Naive thymus-derived CD4-positive, alpha-beta T cell (primary cell): ENCODE data around the gene CABCOCO1. TPM values are rescaled to one million over a fixed set of nuclear protein-coding genes. Genes with fewer than 3 reads are reported as not detected.
"Not testable (repeated sequence)": the region's sequence is repeated elsewhere in the genome, so short reads cannot be mapped to it uniquely, and the experiment has no call there.

Experiments used
- ATAC-seq: fragments of 150-1000 bp; cut with Tn5 transposase; 2 replicates; pipeline ENCODE4 v1.10.0; 2021; ENCODE audit warnings: mild to moderate bottlenecking, moderate library complexity
- CTCF ChIA-PET: fragments of 350-600 bp; sonication (Branson Sonifier 250); formaldehyde crosslinking; loops from one replicate; lab custom pipeline; 2021; ENCODE audit warnings: antibody characterized with exemption; lab: Charles Lee
- POLR2A ChIA-PET: fragments of 350-600 bp; sonication (Branson Sonifier 250); formaldehyde crosslinking; loops from one replicate; lab custom pipeline; 2021; ENCODE audit warnings: antibody characterized with exemption, inconsistent platforms; lab: Charles Lee
- DNase-seq, 9 donors: peaks; one replicate each; pipeline versions ENCODE4 v3.0.0 to v3.0.0-alpha.2; 2020 to 2022; ENCODE audit warnings: mixed read lengths in 1 of 9
- H3K27ac ChIP-seq: one replicate; pipeline ENCODE4 v1.7.0; 2013; ENCODE audit warnings: mild to moderate bottlenecking, low read depth, low read length, moderate library complexity
- H3K27me3 ChIP-seq, 2 donors: one replicate each; pipeline ENCODE4 v1.7.0; 2013; ENCODE audit warnings: low read length in 2 of 2, mild to moderate bottlenecking in 2 of 2, moderate library complexity in 2 of 2; ENCODE audit not compliant: control insufficient read depth in 2 of 2, insufficient read depth in 2 of 2
- H3K36me3 ChIP-seq, 3 experiments: 1 replicate in 2 of 3; 2 replicates in 1 of 3; pipeline ENCODE4 v1.7.0; 2013; ENCODE audit warnings: low read length in 3 of 3, mild to moderate bottlenecking in 3 of 3, moderate library complexity in 1 of 3; ENCODE audit not compliant: insufficient read depth in 3 of 3, control insufficient read depth in 2 of 3
- H3K4me1 ChIP-seq, 2 donors: one replicate each; pipeline ENCODE4 v1.7.0; 2013; ENCODE audit warnings: low read length in 2 of 2, mild to moderate bottlenecking in 2 of 2, moderate library complexity in 1 of 2; ENCODE audit not compliant: control insufficient read depth in 2 of 2, insufficient read depth in 2 of 2
- H3K4me3 ChIP-seq: 2 replicates; pipeline ENCODE4 v1.7.0; 2013; ENCODE audit warnings: mild to moderate bottlenecking, low read length
- H3K9me3 ChIP-seq, 3 experiments: 1 replicate in 2 of 3; 2 replicates in 1 of 3; pipeline ENCODE4 v1.7.0; 2013; ENCODE audit warnings: low read length in 3 of 3; ENCODE audit not compliant: control insufficient read depth in 2 of 3
- H3K27ac Mint-ChIP-seq, 9 donors: one replicate each; pipeline ENCODE4 v1.8.0; 2020 to 2022; ENCODE audit warnings: mixed read lengths in 9 of 9, mild to moderate bottlenecking in 8 of 9, moderate library complexity in 5 of 9, inconsistent platforms in 2 of 9
- H3K27me3 Mint-ChIP-seq, 5 donors: one replicate each; pipeline ENCODE4 v1.8.0; 2021 to 2022; ENCODE audit warnings: mixed read lengths in 5 of 5, mild to moderate bottlenecking in 1 of 5
- H3K36me3 Mint-ChIP-seq, 5 donors: one replicate each; pipeline ENCODE4 v1.8.0; 2020 to 2022; ENCODE audit warnings: mixed read lengths in 5 of 5, mild to moderate bottlenecking in 3 of 5, inconsistent platforms in 1 of 5
- H3K4me1 Mint-ChIP-seq, 7 donors: one replicate each; pipeline ENCODE4 v1.8.0; 2020 to 2022; ENCODE audit warnings: mixed read lengths in 7 of 7, mild to moderate bottlenecking in 3 of 7, inconsistent platforms in 1 of 7
- H3K4me3 Mint-ChIP-seq, 10 donors: one replicate each; pipeline ENCODE4 v1.8.0; 2020 to 2022; ENCODE audit warnings: mild to moderate bottlenecking in 10 of 10, mixed read lengths in 10 of 10, moderate library complexity in 6 of 10, inconsistent platforms in 2 of 10
- H3K9me3 Mint-ChIP-seq, 11 donors: one replicate each; pipeline ENCODE4 v1.8.0; 2020 to 2022; ENCODE audit warnings: mixed read lengths in 11 of 11, mild to moderate bottlenecking in 4 of 11, inconsistent platforms in 1 of 11, moderate library complexity in 1 of 11
- intact Hi-C, 2 donors: fragments of 100-400 bp; cut with micrococcal nuclease; formaldehyde crosslinking; loops; one replicate each; pipeline ENCODE4 v1.15.1; 2023
- polyA plus RNA-seq, 2 donors: library from polyadenylated mRNA; unstranded; fragments of 300-500 nt; fragmentation: Illumina TruSeq; gene quantifications; one replicate each; pipeline ENCODE4 v1.2.3, GENCODE V29; 2021
- total RNA-seq, 6 experiments: library from RNA in 5 of 6; stranded (reverse) in 5 of 6; gene quantifications; 1 replicate in 5 of 6; 2 replicates in 1 of 6; pipeline ENCODE4 v1.2.3 and lab custom pipeline; 2021 to 2026

Gene CABCOCO1
- total and polyA plus RNA-seq, 7 experiments from 2014 or later = not detected

- Mint-ChIP-seq H3K9me3 (peaks cover 0 to 6% (median 0%) of the 10 kb centered on the region in 11 donors), H3K4me1 (no peaks in the 10 kb centered on the region), H3K27me3 (peaks cover 3 to 30% (median 23%) of the 10 kb centered on the region in 5 donors), H3K36me3 (peaks cover 0 to 5% (median 0%) of the 10 kb centered on the region in 5 donors), H3K4me3 (no peak overlapping the region), H3K27ac (peak overlapping the region in 1 of 9 donors; percentile 46)
- ChIA-PET CTCF (interaction anchor here (0.6 kb wide), 1 partner anchor 653 kb away, joined by 3 read pairs; no protein-coding TSS in a partner anchor), POLR2A (no interaction called here)
- H3K4me1 ChIP-seq = no peaks in the 10 kb centered on the region
- ATAC-seq (no peak), DNase-seq (no peak)
- no peaks in the 10 kb centered on the region for H3K27me3 ChIP-seq
- H3K4me3 ChIP-seq = no peak overlapping the region
- H3K9me3 ChIP-seq = no peaks in the 10 kb centered on the region
- H3K27ac ChIP-seq = no peak overlapping the region
- intact Hi-C loops = no loop called here
- no peaks in the 10 kb centered on the region for H3K36me3 ChIP-seq
Observed at GRCh38 chr10:61721431-61721830, 58.7 kb downstream of the CABCOCO1 start.

- H3K36me3 Mint-ChIP-seq = not testable (repeated sequence)
Observed at GRCh38 chr10:61725221-61725620, 62.5 kb downstream of the CABCOCO1 start.

DNA sequence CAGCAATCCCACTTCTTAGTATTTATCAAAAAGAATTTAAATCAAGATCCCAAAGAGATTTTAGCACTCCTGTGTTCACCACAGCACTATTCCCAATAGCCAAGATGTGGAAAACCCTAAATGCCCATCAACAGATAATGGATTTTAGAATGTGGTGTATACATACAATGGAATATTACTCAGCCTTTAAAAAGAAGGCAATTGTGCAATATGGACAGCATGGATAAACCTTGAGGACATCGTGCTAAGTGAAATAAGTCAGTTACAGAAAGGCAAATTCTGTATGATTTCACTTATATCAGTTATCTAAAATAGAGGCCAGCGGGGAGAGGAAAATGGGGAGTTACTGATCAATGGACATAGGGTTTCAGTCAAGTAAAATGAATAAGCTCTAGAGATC lies 66.9 kb downstream of the CABCOCO1 start:
- ChIA-PET POLR2A (no interaction called here), CTCF (no interaction called here)
- intact Hi-C loops = no loop called here
- ATAC-seq (no peak), DNase-seq (no peak)
- H3K27me3 ChIP-seq = no peaks in the 10 kb centered on the region
- H3K36me3 Mint-ChIP-seq = no peaks in the 10 kb centered on the region
- H3K9me3 Mint-ChIP-seq = peaks cover 0 to 3% (median 0%) of the 10 kb centered on the region in 11 donors
- no peak overlapping the region for H3K4me3 Mint-ChIP-seq
- H3K4me1 Mint-ChIP-seq = no peaks in the 10 kb centered on the region
- no peaks in the 10 kb centered on the region for H3K4me1 ChIP-seq
- H3K27me3 Mint-ChIP-seq = peaks cover 22 to 45% (median 31%) of the 10 kb centered on the region in 5 donors
- H3K36me3 ChIP-seq = no peaks in the 10 kb centered on the region
- no peak overlapping the region for H3K27ac ChIP-seq
- H3K4me3 ChIP-seq = no peak overlapping the region
- no peak overlapping the region for H3K27ac Mint-ChIP-seq
- no peaks in the 10 kb centered on the region for H3K9me3 ChIP-seq

More at GRCh38 chr10:61725221-61725620, 62.5 kb downstream of the CABCOCO1 start:
- peaks cover 20 to 36% (median 27%) of the 10 kb centered on the region in 5 donors for H3K27me3 Mint-ChIP-seq
- H3K9me3 Mint-ChIP-seq, H3K36me3 ChIP-seq, H3K27ac ChIP-seq, H3K9me3 ChIP-seq, H3K4me3 Mint-ChIP-seq, CTCF ChIA-PET, H3K27ac Mint-ChIP-seq, H3K4me1 Mint-ChIP-seq, POLR2A ChIA-PET, H3K4me1 ChIP-seq, ATAC-seq, H3K27me3 ChIP-seq, H3K4me3 ChIP-seq, intact Hi-C loops, DNase-seq: not testable (repeated sequence)

DNA sequence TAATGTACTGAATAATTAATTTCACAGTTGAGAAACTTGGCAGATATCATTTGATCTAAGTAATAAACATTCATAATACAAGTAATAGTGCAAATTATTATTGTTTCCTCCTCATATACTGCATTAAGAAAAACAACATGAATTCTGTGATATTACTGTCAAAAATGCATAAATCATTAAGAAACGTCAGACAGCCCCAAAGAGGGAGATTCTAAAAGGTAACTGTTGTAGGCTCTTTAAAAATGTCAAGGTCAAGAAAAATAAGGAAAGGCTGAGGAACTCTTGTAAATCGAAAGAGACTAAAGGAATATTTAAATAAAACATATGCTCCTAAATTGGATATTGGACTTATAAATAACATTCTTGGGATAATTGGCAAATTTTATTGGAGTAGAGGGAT lies 67.9 kb downstream of the CABCOCO1 start:
- POLR2A ChIA-PET = no interaction called here
- intact Hi-C loops = loop anchor here in 1 of 2 donors (5.0 kb wide), 1 partner anchor 913 kb away; no protein-coding TSS in a partner anchor

DNA sequence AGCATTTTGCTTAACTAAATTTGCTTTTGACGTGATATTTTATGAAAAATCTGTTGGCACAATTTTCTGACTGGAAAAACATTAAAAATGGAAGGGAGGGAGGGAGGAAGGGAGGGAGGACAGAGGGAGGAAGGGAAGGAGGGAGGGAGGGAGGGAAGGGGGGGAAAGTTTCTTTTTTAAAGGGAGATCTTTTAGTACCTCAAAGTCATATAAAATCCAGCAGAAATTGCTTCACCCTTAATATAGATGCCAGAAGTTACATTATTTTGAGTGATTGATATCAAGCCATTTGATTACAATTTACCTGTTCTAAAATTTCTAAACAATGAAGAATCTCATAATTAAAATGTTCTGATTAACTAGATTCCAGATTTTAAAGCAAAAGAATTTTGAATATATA lies 68.9 kb downstream of the CABCOCO1 start:
- H3K36me3 Mint-ChIP-seq = no peaks in the 10 kb centered on the region
- ATAC-seq (no peak), DNase-seq (no peak)
- H3K4me1 ChIP-seq = no peaks in the 10 kb centered on the region
- H3K4me3 ChIP-seq = no peak overlapping the region
- H3K36me3 ChIP-seq = no peaks in the 10 kb centered on the region
- H3K27me3 Mint-ChIP-seq = peaks cover 18 to 62% (median 35%) of the 10 kb centered on the region in 5 donors
- POLR2A ChIA-PET = no interaction called here
- H3K9me3 Mint-ChIP-seq = no peaks in the 10 kb centered on the region
- CTCF ChIA-PET = no interaction called here
- no peak overlapping the region for H3K27ac ChIP-seq
- H3K4me1 Mint-ChIP-seq = no peaks in the 10 kb centered on the region
- H3K4me3 Mint-ChIP-seq = no peak overlapping the region
- H3K27me3 ChIP-seq = no peaks in the 10 kb centered on the region
- no peak overlapping the region for H3K27ac Mint-ChIP-seq
- intact Hi-C loops = loop anchor here (2.0 to 5.0 kb wide), 3 partner anchors 591 to 915 kb away; no protein-coding TSS in a partner anchor
- H3K9me3 ChIP-seq = no peaks in the 10 kb centered on the region

More for the DNA sequence above, 67.9 kb downstream of the CABCOCO1 start:
- no peaks in the 10 kb centered on the region for H3K27me3 ChIP-seq
- Mint-ChIP-seq H3K9me3 (no peaks in the 10 kb centered on the region), H3K4me3 (no peak overlapping the region), H3K27me3 (peaks cover 18 to 53% (median 31%) of the 10 kb centered on the region in 5 donors), H3K27ac (no peak overlapping the region), H3K36me3 (no peaks in the 10 kb centered on the region), H3K4me1 (no peaks in the 10 kb centered on the region)
- H3K4me3 ChIP-seq = no peak overlapping the region
- no peaks in the 10 kb centered on the region for H3K36me3 ChIP-seq
- ATAC-seq (no peak), DNase-seq (no peak)
- H3K4me1 ChIP-seq = no peaks in the 10 kb centered on the region
- CTCF ChIA-PET = no interaction called here
- no peak overlapping the region for H3K27ac ChIP-seq
- H3K9me3 ChIP-seq = no peaks in the 10 kb centered on the region

DNA sequence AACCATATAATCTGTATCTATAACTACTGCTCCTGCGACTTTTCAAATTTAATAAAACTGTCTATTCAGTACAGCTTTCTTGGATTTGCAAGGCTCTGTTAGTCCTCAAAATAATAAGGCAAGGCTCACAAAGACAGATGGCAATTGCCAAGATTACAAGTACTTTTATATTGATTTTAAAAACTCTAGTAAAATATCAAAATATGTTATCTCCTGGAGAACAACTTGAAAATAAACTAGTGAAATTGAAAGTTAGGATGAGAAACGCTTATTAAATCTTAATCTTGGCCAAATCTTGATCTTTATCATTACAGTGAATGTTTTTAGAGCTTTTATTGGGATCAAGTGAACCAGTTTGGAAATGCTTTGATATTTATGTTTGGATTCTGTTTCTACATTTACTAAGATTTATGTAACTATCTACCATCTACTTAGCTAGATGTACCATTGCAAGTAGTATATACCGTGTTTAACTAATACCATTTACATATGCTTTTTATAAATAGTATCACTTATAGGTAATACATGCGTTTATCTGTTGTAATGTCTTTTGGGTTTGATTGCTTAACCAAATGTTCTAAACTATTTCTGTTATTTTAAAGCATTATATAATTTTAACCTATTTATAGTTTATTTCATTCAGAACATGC lies 70.0 kb downstream of the CABCOCO1 start:
- no peaks in the 10 kb centered on the region for H3K4me1 ChIP-seq
- H3K36me3 ChIP-seq = no peaks in the 10 kb centered on the region
- CTCF ChIA-PET = interaction anchor here (0.7 to 1.3 kb wide), 2 partner anchors 9 to 15 kb away, joined by 3 read pairs; no protein-coding TSS in a partner anchor
- POLR2A ChIA-PET = no interaction called here
- ATAC-seq (no peak), DNase-seq (no peak)
- intact Hi-C loops = loop anchor here (2.0 to 5.0 kb wide), 3 partner anchors 592 to 916 kb away; no protein-coding TSS in a partner anchor
- no peak overlapping the region for H3K4me3 Mint-ChIP-seq
- H3K36me3 Mint-ChIP-seq = peaks cover 0 to 3% (median 0%) of the 10 kb centered on the region in 5 donors
- no peak overlapping the region for H3K27ac ChIP-seq
- peaks cover 0 to 3% (median 0%) of the 10 kb centered on the region in 11 donors for H3K9me3 Mint-ChIP-seq
- no peak overlapping the region for H3K27ac Mint-ChIP-seq
- peaks cover 0 to 1% (median 0%) of the 10 kb centered on the region in 7 donors for H3K4me1 Mint-ChIP-seq
- H3K27me3 Mint-ChIP-seq = peaks cover 18 to 71% (median 44%) of the 10 kb centered on the region in 5 donors
- no peaks in the 10 kb centered on the region for H3K9me3 ChIP-seq
- H3K4me3 ChIP-seq = no peak overlapping the region
- no peaks in the 10 kb centered on the region for H3K27me3 ChIP-seq
